Spleen (tissue), 7 donors: Measurements from ENCODE around the gene ESR2.

Experiments used
- POLR2A ChIP-seq, 3 donors: fragments of 450-650 bp; IDR thresholded peaks; one replicate each; pipeline ENCODE4 v1.5.1; 2017; ENCODE audit warnings: antibody characterized with exemption in 3 of 3, mild to moderate bottlenecking in 1 of 3
- TF ChIP-seq, protein P1 (sequence below), 11 experiments: fragments of 200-600 bp in 7 of 11; fragments of 450-650 bp in 4 of 11; sonication (generic) in 4 of 11; IDR thresholded peaks in 8 of 11; conservative IDR thresholded peaks in 3 of 11; 1 replicate in 7 of 11; 2 replicates in 4 of 11; pipeline versions ENCODE4 v1.4.0 to v1.8.0; 2016 to 2021; ENCODE audit warnings: antibody characterized with exemption in 11 of 11, inconsistent platforms in 4 of 11, mild to moderate bottlenecking in 1 of 11
- donor health status: DM: no; HTN: no; CAD: no; lungs with moderate emphysema.
- donor health status: DM: no; HTN: no; CAD: no.
- donor health status: DM: no; HTN: no; CAD: no.

DNA sequence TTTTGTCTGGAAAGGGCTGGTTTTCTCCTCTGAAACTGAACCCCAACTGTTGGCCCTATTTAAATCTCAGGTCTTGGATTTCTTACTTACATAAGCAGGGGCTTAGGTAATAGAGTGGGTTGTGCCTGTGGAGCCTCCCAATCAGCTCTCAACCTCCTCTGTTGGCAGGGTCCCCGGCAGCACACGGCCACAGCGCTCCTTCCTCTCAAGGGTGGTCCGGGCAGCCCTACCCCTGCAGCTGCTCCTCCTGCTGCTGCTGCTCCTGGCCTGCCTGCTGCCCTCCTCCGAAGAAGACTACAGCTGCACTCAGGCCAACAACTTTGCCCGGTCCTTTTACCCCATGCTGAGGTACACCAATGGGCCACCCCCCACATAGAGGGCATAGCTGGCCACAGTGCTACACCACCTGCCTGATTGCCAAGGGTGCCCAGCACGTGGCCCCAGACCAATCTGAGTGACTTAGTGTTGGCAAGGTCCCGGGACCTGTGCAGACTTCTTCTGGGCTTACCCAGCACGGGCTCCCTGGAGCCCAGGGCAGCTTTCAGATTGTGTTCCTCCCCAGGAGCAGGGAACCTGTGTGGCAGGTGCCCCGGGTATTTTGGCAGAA, 68.9 kb downstream of the ESR2 start:
- no peak for TF ChIP-seq POLR2A (IDR thresholded peaks at IDR 0.05)
- TF ChIP-seq, protein P1, sequence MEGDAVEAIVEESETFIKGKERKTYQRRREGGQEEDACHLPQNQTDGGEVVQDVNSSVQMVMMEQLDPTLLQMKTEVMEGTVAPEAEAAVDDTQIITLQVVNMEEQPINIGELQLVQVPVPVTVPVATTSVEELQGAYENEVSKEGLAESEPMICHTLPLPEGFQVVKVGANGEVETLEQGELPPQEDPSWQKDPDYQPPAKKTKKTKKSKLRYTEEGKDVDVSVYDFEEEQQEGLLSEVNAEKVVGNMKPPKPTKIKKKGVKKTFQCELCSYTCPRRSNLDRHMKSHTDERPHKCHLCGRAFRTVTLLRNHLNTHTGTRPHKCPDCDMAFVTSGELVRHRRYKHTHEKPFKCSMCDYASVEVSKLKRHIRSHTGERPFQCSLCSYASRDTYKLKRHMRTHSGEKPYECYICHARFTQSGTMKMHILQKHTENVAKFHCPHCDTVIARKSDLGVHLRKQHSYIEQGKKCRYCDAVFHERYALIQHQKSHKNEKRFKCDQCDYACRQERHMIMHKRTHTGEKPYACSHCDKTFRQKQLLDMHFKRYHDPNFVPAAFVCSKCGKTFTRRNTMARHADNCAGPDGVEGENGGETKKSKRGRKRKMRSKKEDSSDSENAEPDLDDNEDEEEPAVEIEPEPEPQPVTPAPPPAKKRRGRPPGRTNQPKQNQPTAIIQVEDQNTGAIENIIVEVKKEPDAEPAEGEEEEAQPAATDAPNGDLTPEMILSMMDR (IDR thresholded peaks at IDR 0.05 in 8 of 11, conservative IDR thresholded peaks at IDR 0.05 in 3 of 11), result no peak
